Stimulated activated CD8-positive, alpha-beta memory T cell treated with anti-CD3 and anti-CD28 coated beads, Interleukin-2, amount 100 ng/mL, for 48 hours (primary cell): ENCODE data around the gene CDC34.

Experiments used
- DNase-seq, 2 donors: peaks; one replicate each; pipeline ENCODE4 v3.0.0-alpha.2; 2020; ENCODE audit warnings: low read depth in 2 of 2

Gene CDC34

DNA sequence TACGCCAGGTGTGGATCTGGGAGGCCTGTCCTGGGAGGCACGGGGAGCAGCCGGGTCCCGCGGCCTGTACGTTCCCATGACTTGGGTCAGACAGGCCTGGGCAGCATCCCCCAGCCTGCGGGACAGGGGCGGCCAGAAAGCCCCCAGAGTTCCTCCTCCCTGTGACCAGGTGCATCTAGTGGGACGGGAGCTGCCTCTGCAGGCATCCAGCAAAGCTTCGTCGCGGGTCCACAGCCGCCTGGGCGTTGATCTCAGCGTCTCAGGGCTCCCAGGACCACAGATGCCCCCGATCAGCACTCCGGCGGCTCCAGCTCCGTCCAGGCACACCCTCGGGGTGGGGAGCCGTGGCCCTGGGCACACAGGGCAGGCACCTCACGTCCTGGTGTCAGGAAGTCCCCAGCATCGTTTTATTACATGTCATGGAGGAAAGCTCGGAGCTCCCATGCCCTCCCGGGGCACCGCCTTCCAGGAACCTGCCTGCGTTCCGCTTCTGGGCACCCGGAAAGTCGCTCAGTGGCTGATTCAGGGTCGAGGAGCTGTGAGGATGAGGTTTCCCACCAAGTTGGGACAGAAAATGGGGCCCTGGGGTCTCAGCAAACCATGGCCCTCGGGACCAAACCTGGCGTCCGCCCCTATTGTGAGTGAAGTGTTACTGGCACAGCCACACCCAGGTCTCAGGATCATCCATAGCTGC is 10.8 kb downstream of the CDC34 start:
- DNase-seq = no peak

DNA sequence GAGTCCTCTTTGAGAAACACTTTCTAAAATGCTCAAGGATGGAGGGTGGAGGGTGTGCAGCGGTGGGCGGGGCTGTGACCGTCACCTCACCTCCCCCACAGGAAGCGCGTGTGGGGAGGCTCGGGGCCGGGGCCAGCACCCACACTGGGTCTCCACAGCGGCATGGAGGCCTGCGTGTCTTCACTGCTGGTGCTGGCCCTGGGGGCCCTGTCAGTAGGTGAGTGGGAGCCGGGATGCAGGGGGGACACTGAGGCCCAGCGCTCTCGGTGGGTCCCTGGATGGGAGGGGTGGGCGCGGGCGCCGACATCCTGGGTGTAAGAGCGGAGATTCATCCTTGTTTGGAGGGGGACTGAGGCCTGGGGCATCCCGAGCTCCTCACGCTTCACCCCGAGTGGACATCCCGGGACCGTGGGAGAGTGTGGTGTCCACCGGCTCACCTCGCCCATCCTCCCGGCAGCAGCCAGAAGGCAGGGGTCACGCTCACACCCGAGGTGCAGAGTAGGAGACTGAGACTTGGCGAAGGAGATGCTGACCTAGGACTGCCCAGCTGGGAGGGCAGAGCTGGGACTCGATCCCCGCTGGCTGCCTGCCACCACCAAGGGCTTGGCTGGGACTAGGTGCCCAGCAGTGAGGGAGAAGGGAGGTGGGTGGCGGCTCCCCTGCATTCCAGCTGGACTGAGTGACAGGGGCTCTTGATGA is 12.5 kb downstream of the CDC34 start, which contains the start of gene GZMM:
GZMM (plus strand) TSS at position 144 of the 699 bp plus-strand sequence; CDS start at position 163, 19 bp downstream.
- peak; percentile 60 to 68 for DNase-seq

DNA sequence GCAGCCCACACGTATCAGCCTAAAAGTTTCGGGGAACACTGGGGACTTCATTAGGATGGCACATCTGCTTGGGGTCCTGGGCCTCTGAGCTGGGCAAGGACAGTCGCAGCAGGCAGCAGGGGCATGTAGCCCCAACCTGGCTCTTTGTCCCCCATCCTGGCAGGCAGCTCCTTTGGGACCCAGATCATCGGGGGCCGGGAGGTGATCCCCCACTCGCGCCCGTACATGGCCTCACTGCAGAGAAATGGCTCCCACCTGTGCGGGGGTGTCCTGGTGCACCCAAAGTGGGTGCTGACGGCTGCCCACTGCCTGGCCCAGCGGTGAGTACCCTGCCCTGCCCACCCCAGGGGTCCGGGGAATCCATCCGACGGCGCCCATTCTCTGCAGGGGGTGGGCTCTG is 15.6 kb downstream of the CDC34 start:
- DNase-seq = no peak

DNA sequence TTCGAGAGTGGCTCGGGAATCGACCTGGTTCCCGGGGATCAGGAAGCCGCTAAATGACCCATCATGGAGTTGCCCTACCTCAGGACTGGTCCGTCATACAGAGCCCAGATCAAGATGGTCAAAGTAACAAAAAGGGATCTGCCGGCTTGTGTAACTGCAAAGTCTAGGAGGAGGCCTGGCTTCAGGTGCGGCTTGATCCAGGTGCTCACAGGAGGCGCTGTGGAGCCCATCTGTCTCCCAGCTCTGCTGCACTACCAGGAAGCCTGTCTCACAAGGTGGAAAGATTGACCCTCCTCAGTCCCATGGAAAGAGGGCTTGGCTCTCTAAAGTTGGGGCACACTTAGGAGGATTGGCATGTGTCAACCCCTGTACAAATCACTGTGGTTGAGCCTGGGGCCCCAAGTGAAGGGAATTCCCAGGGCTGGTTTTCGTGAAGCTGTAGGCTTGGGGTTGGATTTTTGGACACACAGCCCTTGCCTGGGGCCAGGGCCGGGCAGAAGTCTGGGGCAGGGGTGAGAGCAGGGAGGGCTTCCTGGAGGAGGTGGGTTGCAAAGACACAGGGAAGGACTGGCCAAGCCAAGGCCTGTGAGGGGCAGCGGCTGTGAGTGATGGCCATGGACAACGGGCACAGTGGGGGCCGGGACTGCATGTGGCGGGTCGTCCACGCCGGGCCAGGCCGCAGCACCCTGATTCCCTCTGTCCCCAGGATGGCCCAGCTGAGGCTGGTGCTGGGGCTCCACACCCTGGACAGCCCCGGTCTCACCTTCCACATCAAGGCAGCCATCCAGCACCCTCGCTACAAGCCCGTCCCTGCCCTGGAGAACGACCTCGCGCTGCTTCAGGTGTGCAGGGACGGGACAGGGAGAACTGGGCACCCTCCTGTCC is 16.5 kb downstream of the CDC34 start:
- DNase-seq = no peak

DNA sequence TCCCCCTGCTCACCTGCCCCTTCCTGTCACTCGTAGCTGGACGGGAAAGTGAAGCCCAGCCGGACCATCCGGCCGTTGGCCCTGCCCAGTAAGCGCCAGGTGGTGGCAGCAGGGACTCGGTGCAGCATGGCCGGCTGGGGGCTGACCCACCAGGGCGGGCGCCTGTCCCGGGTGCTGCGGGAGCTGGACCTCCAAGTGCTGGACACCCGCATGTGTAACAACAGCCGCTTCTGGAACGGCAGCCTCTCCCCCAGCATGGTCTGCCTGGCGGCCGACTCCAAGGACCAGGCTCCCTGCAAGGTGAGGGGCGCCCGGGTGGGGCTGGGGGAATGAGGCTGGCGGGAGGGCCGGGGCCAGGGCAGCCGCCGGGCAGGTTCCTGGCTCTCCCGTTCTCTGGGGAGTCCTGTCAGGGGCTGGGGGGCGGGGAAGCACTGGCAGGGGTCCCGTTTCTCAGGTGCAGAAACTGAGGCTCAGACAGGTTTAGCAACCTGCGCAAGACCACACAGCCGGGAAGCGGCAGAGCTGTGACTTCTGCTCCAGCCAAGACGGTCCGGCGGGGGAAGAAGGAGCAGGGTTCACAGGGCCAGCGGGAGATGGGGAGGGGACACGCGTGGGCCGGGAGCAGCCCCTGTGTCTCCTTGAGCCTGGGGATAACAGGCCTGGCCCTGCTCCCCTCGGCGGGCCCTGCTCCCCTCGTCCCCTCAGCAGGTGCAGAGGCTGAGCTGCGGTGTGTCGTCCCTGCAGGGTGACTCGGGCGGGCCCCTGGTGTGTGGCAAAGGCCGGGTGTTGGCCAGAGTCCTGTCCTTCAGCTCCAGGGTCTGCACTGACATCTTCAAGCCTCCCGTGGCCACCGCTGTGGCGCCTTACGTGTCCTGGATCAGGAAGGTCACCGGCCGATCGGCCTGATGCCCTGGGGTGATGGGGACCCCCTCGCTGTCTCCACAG is 17.6 kb downstream of the CDC34 start:
- no peak for DNase-seq

DNA sequence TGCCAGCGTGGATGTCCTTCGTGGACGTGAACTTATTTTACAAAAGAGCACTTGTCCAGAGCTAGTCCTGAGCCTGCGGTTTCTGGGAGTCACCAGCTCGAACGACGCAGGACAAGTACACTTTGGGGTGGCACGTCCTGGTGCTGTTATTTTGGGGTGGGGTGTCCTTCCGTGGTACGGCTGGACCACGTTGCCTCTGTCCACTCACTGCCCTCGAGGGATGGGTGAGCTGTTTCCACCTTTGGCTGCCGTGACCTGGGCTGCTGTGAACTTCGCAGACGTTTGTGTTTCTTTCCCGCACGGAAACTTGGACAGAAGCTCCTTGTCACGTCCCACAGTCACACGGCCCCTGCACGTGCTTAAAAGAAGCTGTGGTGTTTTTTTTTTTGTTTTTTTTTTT is 23.3 kb downstream of the CDC34 start:
- no peak for DNase-seq

DNA sequence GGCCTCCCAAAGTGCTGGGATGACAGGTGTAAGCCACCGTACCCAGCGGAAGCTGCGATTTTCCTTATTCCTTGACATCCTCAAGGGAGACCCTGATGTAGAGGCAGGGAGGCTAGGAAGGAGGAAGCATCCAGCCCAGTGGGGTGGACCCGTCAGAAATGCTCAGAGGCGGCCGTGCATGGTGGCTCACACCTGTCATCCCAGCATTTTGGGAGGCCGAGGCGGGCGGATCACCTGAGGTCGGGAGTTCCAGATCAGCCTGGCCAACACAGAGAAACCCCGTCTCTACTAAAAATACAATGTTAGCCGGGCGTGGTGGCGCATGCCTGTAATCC is 23.9 kb downstream of the CDC34 start:
- DNase-seq = no peak

DNA sequence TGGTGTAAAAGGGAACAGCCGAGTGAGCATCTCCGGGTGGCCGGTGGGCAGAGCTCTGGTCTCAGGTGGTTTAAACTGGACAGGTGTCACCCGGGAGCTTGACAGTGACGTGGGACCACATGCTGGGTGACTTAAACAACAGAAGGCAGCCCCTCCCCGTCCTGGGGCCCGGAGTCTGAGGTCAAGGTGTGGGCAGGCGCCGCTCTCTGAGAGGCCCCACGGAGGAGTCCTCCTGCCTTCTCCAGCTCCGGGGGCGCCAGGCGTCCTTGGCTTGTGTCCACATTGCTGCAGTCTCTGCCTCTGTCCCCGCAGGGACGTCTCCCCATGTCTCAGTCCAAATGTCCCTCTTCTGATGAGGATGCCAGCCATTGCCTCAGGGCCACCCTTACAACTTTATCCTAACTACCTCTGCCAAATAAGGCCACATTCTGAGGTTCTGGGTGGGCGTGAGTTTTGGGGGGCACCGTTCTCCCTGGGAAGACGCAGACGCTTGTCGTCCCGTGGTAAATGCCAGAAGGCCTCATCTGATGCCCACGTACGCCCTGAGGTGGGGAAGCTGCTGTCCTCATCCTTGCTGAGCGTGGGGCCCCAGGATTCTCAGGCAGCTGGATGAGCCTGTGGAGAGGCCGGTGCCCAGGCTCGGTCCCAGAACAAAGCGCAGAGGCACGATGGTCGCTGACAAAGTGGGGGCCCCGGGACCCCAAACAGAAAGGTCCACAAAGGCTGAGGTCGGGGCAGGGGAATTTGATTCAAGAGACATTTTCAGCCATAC is 25.2 kb downstream of the CDC34 start:
- no peak for DNase-seq

DNA sequence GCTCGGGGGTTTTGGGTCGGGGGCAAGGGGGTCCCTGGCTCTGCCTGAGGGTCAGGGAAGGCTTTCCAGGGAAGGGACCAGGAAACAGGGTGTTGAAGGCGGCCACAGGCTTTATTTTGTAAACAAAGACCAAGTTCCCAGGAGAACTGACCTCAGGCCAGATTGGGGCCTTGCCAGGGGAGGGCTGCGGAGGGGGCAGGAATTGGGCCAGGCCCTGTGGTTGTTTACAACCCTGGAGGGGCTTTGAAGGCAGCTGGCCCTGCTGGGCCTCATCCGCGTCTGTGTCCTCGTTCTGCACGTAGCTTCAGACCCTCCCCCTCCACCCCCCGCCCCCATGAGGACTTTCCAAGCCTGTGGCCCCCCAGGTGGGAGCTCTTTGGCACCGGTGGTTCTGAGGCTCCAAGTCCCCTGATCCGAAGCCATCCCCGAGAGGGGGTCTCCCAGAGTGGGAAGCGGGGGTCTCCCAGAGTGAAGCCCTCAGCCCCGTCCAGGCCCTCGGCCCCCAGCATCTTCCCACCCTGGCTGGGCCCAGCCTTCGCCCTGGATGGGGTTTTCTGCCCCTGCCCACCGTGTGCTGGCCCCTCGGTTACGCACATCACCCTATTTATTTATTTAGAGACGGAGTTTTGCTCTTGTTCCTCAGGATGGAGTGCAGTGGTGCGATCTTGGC is 27.3 kb downstream of the CDC34 start:
- DNase-seq = no peak

DNA sequence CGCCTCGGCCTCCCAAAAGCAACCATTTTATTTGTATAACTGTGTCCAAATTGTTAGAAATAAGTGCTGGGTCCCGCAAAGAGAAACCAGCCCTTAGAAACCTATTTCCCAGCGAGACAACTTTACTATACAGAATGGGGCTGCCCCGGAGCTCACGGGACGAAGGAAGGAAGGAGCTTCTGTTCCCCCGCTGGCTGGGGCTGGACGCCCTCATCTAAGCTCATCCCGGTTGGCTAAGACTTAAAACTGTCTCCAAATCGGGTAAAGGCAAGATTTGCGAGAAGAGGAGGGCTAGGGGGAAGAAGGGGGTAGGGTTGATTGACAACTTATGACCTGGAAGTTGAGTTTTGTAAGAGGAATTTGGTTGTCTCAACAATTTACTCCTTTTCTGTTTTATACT is 28.6 kb downstream of the CDC34 start:
- DNase-seq = no peak

DNA sequence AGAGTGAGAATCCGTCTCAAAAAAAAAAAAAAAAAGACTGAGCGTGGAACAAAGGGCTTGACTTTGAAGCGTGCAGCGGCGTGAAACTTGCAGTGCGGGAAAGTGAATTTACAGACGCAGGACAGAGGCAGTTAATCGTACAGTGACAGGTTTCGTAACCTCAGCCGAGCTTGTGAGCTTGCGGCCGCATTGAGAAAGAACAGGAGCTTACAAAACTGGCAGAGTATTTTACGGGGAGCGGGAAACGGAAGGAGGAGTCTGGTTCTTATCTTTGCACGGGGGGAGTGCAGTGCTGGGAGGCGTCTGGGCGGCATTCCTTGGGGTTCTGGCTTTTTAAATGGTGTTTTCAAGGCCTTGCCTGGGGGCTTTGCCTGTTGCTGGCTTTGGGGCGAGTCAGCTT is 34.8 kb downstream of the CDC34 start:
- no peak for DNase-seq

DNA sequence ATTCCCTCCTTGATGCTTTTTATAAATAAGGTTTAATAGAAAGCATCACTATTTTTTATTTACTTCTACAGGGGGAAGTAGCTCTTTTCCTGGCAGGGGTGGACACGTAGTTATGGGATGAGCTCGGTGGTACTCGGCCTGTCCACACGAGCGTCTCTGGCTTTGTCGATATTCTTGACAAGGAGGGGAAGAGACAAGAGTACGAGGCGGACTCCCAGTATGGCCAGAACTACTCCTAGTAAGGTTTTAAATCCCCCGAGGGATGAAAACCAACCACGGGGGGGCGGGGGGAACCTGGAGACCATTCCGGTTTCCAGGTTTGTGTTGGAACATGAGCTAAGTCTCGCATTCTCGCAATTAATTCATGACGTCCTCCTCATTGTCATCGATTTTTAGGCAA is 35.3 kb downstream of the CDC34 start:
- DNase-seq = no peak

DNA sequence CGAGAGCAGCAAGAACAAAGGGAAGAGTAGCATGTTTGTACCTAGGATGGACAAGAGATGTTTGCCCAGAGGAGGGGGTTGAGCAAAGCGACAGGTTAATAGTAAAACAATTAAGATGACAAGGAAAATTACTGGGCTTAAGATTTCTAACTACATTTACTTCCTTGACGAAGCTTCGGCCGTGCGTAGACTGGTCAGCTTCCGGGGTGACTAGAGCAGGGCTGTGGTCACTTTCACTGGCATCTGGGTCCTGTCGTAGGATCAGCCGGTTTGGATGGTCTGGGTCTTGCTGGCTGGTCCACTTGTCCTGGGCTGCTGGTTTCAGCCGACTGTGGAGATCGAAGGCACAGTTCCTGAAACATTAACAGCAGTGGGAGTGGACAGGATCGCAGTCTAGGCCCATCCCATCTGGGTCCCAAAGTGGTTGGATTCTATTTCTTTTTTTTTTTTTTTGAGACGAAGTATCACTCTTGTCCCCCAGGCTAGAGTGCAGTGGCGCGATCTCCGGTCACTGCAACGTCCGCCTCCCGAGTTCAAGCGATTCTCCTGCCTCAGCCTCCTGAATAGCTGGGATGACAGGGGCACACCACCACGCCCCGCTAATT is 35.8 kb downstream of the CDC34 start:
- no peak for DNase-seq

DNA sequence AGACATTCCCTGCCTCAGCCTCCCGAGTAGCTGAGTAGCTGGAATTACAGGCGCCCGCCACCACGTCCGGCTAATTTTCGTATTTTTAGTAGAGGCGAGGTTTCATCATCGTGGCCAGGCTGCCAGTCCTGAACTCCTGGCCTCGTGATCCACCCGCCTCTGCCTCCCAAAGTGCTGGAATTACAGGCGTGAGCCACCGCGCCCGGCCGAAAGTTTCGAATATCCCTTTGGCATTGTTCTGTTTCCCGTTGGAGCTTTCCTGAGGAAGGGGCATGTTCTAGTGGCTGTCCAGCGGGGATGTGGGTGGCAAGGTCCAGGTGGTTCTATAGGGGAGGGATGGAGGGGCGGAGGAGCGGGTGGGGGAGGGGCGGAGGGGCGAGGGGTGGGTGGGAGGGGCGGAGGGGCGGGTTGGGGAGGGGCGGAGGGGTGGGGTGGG is 38.7 kb downstream of the CDC34 start:
- DNase-seq = no peak

DNA sequence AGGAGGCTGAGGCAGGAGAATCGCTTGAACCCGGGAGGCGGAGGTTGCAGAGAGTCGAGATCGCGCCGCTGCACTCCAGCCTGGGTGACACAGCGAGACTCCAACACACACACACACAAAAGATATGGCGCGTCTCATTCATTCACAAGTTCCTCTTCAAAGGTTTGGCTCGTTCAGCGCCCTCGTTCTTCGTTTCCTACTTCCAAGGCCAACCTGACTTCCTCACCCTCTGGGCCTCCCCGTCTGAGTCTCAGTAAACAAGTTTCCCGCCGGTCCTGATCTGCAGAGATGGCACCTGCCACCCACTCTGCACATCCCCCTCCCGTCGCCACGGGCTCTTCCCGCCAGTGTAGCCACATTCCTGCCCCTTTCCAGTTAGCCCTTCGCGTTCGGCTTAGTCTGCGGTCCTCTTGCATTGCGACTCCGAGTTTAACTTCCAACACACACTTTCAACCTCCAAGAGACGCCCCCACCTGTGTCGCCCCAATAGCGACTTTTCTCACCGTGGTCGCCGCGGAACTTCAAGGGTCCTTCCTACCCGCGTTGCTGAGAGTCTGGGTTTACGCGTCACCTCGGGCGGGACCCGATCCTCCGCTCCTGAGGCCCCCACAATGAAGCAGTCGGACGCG is 39.5 kb downstream of the CDC34 start:
- peak in 1 of 2 donors; percentile 40 for DNase-seq

DNA sequence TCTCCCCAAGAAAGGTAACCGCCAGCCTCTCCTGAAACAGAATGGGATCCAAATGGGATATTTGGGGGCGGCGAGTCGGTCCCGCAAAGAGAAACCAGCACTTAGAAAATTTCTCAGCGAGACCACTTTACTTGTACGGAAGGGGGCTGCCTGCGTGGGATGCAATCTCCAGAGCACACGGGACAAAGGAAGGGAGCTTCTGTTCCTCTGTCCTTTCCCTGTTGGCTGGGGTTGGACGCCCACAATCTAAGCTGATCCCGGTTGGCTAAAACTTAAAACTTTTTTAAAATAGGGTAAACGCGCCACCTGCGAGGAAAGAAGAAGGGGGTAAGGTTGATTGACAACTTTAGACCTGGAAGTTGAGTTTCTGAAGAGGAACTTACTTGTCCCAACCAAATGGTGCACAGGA is 40.0 kb downstream of the CDC34 start:
- no peak for DNase-seq

DNA sequence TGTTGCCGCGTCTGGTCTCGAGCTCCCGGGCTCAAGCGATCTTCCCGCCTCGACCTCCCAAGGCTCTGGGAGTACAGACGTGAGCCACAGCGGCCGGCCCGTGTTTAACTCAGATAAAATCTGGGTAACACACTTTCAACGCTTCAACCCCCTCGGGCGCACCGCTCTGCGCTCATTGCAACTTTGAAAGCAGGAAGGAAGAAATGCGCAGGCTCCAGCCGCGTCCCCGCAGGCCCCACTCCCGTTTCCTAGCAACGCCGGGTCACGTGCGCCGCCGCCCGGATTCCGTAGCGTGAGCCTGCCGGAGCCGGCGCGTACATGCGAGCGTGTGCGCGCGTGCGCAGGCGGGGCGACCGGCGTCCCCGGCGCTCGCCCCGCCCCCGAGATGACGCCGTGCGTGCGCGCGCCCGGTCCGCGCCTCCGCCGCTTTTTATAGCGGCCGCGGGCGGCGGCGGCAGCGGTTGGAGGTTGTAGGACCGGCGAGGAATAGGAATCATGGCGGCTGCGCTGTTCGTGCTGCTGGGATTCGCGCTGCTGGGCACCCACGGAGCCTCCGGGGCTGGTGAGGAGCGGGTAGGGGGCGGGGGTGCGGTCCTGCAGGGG is 40.7 kb downstream of the CDC34 start, which contains the start of gene BSG:
BSG (plus strand) TSS at position 457 of the 603 bp plus-strand sequence; CDS start at position 496, 39 bp downstream.
- DNase-seq = peak; percentile 98 to 99

DNA sequence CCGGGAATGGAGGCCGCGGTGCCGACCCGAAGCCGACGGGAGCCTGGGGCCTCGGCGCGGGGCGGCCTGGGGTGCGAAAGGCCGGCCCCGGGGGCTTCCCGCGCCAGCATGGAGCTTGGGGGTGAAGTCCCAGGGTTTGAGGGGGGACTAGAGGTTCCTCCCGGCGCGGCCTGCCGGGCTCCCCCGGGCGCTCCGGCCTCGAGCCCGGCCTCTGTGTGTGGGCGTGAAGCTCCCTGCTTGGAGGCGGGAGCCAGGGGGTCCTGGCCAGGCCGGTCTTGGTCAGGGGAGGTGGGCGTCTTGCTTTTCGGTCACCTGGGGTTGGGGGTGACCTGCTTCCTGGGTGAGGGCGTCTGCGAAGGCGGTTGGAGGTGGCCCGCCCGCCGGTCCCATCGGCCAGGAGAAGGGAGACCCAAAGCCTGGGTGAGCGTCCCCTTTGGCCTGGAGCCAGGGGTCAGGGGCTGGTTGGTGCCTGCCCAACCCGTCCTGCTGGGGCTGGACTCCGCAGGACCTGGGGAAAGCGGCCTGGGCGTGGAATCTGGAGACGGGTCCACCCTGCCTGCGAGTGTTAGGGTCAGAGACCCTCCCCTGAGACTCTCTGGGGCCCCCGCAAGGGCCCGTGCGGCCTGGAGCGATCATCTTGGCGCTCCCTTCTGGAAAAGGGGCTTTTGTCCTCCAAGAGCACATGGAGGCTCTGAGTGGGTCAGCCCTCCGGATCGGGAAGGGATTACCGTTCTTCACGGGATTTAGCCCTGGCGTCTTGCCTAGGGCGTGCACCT is 41.4 kb downstream of the CDC34 start:
- no peak for DNase-seq
